Measurements from ENCODE around the gene DHRSX. TPM values are rescaled to one million over a fixed set of nuclear protein-coding genes. Genes with fewer than 3 reads are reported as not detected.
"Not testable (repeated sequence)": the region's sequence is repeated elsewhere in the genome, so short reads cannot be mapped to it uniquely, and the experiment has no call there.

The DHRSX gene
- total and polyA plus RNA-seq, 2 donors (not counting 3 experiments of a cell fraction or from before 2014, with no cell fraction given), result 27.1 to 37.7 TPM

DNA sequence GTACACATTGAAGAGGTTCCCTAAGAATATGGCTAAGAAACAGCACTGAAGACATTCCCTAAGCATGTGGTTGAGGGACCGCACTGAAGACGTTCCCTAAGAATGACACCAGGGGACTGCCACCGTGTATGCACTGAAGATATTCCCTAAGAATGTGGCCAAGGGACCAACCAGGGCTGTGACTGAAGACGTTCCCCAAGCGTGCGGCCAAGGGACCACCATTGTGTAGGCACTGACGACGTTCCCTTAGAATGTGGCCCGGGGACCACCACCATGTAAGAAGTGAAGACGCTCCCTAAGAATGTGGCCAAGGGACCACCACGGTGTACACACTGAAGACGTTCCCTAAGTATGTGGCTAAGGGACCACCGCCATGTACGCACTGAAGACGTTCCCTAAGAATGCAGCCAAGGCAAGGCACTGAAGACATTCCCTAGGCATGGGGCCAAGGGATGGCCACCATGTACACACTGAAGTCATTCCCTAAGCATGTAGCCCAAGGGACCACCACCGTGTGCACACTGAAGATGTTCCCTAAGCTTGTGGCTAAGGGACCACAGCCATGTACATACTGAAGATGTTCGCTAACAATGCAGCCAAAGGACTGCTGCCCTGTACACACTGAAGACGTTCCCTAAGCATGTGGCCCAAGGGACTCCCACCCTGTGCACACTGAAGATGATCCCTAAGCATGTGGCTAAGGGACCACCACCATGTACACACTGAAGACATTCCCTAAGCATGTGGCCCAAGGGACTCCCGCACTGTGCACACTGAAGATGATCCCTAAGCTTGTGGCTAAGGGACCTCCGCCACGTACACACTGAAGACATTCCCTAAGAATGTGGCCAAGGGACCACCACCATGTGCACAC lies 22.0 kb downstream of the DHRSX start:
- Histone ChIP-seq H3K27ac (ENCODE audit: insufficient read depth, low read depth, low read length) (no peak overlapping the region), H4K20me1 (replicated peaks; ENCODE audit: control insufficient read depth, extremely low read depth, insufficient read depth, low read length) (no peaks in the 10 kb centered on the region), H3K9ac (replicated peaks; ENCODE audit: extremely low read depth, insufficient read depth, low read length) (no peak overlapping the region), H3K4me2 (ENCODE audit: insufficient read depth, low read length) (no peak overlapping the region), H3K4me1 (ENCODE audit: control insufficient read depth, extremely low read depth, insufficient read depth, low read length) (no peaks in the 10 kb centered on the region), H3K79me2 (ENCODE audit: control insufficient read depth, insufficient read depth, low read length) (peaks cover 26% of the 10 kb centered on the region), H3K9me1 (replicated peaks; ENCODE audit: control insufficient read depth, extremely low read depth, insufficient read depth, low read length) (no peaks in the 10 kb centered on the region), H3K36me3 (ENCODE audit: control insufficient read depth in 2 of 2, extremely low read depth in 1 of 2, insufficient read depth in 2 of 2, low read length in 2 of 2) (no peaks in the 10 kb centered on the region), H2AFZ (ENCODE audit: low read depth, low read length) (no peak overlapping the region), H3K4me3 (replicated peaks in 1 of 3; ENCODE audit: insufficient read depth in 1 of 3, low read depth in 1 of 3, low read length in 3 of 3) (no peak overlapping the region), H3K9me3 (replicated peaks; ENCODE audit: control insufficient read depth, insufficient read depth, low read length) (no peaks in the 10 kb centered on the region), H3K27me3 (ENCODE audit: control insufficient read depth in 2 of 2, insufficient read depth in 2 of 2, low read length in 2 of 2) (no peaks in the 10 kb centered on the region)
- intact Hi-C loops (cut with micrococcal nuclease) (no loop called here), dilution Hi-C loops (cut with MboI; ENCODE audit: extremely low pct_ligation_motif_present, low sequenced_read_pairs) (no loop called here)
- DNase-seq (ENCODE audit: low read depth, low spot score) (no peak), FAIRE-seq (no peak)
- no TSS peak for BruUV-seq (replicated peaks)
- TF ChIP-seq, protein P1, sequence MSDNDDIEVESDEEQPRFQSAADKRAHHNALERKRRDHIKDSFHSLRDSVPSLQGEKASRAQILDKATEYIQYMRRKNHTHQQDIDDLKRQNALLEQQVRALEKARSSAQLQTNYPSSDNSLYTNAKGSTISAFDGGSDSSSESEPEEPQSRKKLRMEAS (IDR thresholded peaks at IDR 0.05; ENCODE audit: insufficient read depth, insufficient read length), result no peak
- TF ChIP-seq MYC (IDR thresholded peaks at IDR 0.05; ENCODE audit: low read depth, low read length), result no peak
- no peak for TF ChIP-seq POLR2AphosphoS5 (IDR thresholded peaks at IDR 0.05; ENCODE audit: insufficient read depth, low read depth, low read length)
- TF ChIP-seq JUN (IDR thresholded peaks at IDR 0.05; ENCODE audit: borderline replicate concordance, insufficient read depth, insufficient read length, low read depth), result no peak
- TF ChIP-seq FOS (IDR thresholded peaks at IDR 0.05; ENCODE audit: borderline replicate concordance, insufficient read depth, low read length), result no peak
- TF ChIP-seq POLR2A (IDR thresholded peaks at IDR 0.05; ENCODE audit: low read depth, low read length), result no peak
- ChIA-PET POLR2A (no interaction called here), CTCF (no interaction called here)

DNA sequence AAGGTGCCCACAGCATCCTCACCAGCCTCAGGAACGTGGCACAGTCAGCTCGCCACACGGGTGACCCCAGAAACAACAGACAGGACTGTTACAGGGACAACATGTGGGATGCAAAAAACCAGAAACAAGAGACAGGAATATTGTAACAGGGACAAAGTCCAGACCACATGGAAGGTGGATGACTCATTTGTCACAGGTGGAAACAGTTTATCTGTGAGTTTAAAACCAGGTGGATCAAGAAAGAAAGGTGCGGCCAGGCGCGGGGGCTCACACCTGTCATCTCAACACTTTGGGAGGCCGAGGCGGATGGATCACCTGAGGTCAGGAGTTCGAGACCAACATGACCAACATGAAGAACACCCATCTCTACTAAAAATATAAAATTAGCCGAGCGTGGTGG lies 23.5 kb downstream of the DHRSX start:
- H3K4me2 ChIP-seq (ENCODE audit: insufficient read depth, low read length); H3K27ac ChIP-seq (ENCODE audit: insufficient read depth, low read depth, low read length); FAIRE-seq; POLR2A ChIA-PET; DNase-seq (ENCODE audit: low read depth, low spot score); H3K4me1 ChIP-seq (ENCODE audit: control insufficient read depth, extremely low read depth, insufficient read depth, low read length); H3K4me3 ChIP-seq (replicated peaks in 1 of 3; ENCODE audit: insufficient read depth in 1 of 3, low read depth in 1 of 3, low read length in 3 of 3); intact Hi-C loops (cut with micrococcal nuclease); CTCF ChIA-PET; H2AFZ ChIP-seq (ENCODE audit: low read depth, low read length); dilution Hi-C loops (cut with MboI; ENCODE audit: extremely low pct_ligation_motif_present, low sequenced_read_pairs); BruUV-seq (replicated peaks); H3K9me3 ChIP-seq (replicated peaks; ENCODE audit: control insufficient read depth, insufficient read depth, low read length); H3K9ac ChIP-seq (replicated peaks; ENCODE audit: extremely low read depth, insufficient read depth, low read length); H3K27me3 ChIP-seq (ENCODE audit: control insufficient read depth in 2 of 2, insufficient read depth in 2 of 2, low read length in 2 of 2); H4K20me1 ChIP-seq (replicated peaks; ENCODE audit: control insufficient read depth, extremely low read depth, insufficient read depth, low read length); H3K9me1 ChIP-seq (replicated peaks; ENCODE audit: control insufficient read depth, extremely low read depth, insufficient read depth, low read length); H3K36me3 ChIP-seq (ENCODE audit: control insufficient read depth in 2 of 2, extremely low read depth in 1 of 2, insufficient read depth in 2 of 2, low read length in 2 of 2): not testable (repeated sequence)
- H3K79me2 ChIP-seq (ENCODE audit: control insufficient read depth, insufficient read depth, low read length), result peaks cover 26% of the 10 kb centered on the region

Data from endothelial cell of umbilical vein (primary cell).